Immature natural killer cell (primary cell): ENCODE results near the gene PSME2. TPM values are rescaled to one million over a fixed set of nuclear protein-coding genes. Genes with fewer than 3 reads are reported as not detected.

Source experiments
- DNase-seq, 3 donors: peaks; one replicate each; pipeline ENCODE4 v3.0.0; 2022; ENCODE audit warnings: mixed read lengths in 1 of 3
- H3K27ac Mint-ChIP-seq, 6 donors: one replicate each; pipeline ENCODE4 v1.8.0; 2020; ENCODE audit warnings: mixed read lengths in 6 of 6, mild to moderate bottlenecking in 5 of 6, inconsistent platforms in 4 of 6, moderate library complexity in 3 of 6
- H3K27me3 Mint-ChIP-seq, 3 donors: one replicate each; pipeline ENCODE4 v1.8.0; 2020 to 2021; ENCODE audit warnings: low read depth in 3 of 3, mild to moderate bottlenecking in 3 of 3, mixed read lengths in 3 of 3, moderate library complexity in 3 of 3, inconsistent platforms in 1 of 3
- H3K36me3 Mint-ChIP-seq, 3 donors: one replicate each; pipeline ENCODE4 v1.8.0; 2020; ENCODE audit warnings: mixed read lengths in 3 of 3, inconsistent platforms in 2 of 3, mild to moderate bottlenecking in 2 of 3
- H3K4me1 Mint-ChIP-seq, 2 donors: one replicate each; pipeline ENCODE4 v1.8.0; 2020; ENCODE audit warnings: inconsistent platforms in 2 of 2, mild to moderate bottlenecking in 2 of 2, mixed read lengths in 2 of 2, moderate library complexity in 1 of 2
- H3K4me3 Mint-ChIP-seq, 5 donors: one replicate each; pipeline ENCODE4 v1.8.0; 2020; ENCODE audit warnings: mild to moderate bottlenecking in 5 of 5, mixed read lengths in 5 of 5, inconsistent platforms in 3 of 5, moderate library complexity in 3 of 5
- H3K9me3 Mint-ChIP-seq, 6 donors: one replicate each; pipeline ENCODE4 v1.8.0; 2020; ENCODE audit warnings: mild to moderate bottlenecking in 6 of 6, mixed read lengths in 6 of 6, inconsistent platforms in 4 of 6, moderate library complexity in 3 of 6
- polyA plus RNA-seq, 3 donors: library from polyadenylated mRNA; unstranded; fragments of 300-500 nt; fragmentation: Illumina TruSeq; gene quantifications; one replicate each; pipeline ENCODE4 v1.2.3, GENCODE V29; 2021

PSME2 gene
- polyA plus RNA-seq, 3 donors from 2014 or later: 650 to 1,160 (median 776) TPM

DNA sequence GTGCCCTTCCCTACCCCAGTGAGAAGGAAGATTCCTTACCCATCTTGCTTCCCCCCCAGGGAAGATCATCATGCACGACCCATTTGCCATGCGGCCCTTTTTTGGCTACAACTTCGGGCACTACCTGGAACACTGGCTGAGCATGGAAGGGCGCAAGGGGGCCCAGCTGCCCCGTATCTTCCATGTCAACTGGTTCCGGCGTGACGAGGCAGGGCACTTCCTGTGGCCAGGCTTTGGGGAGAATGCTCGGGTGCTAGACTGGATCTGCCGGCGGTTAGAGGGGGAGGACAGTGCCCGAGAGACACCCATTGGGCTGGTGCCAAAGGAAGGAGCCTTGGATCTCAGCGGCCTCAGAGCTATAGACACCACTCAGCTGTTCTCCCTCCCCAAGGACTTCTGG is 43.0 kb downstream of the PSME2 start:
- no peaks in the 10 kb centered on the region for H3K9me3 Mint-ChIP-seq
- no peak overlapping the region for H3K27ac Mint-ChIP-seq
- peaks cover 2 to 3% of the 10 kb centered on the region in 2 donors for H3K4me1 Mint-ChIP-seq
- H3K36me3 Mint-ChIP-seq: peaks cover 7 to 35% (median 19%) of the 10 kb centered on the region in 3 donors
- DNase-seq: no peak
- H3K4me3 Mint-ChIP-seq: no peak overlapping the region
- peaks cover 0 to 2% (median 0%) of the 10 kb centered on the region in 3 donors for H3K27me3 Mint-ChIP-seq

- Mint-ChIP-seq H3K4me3 (no peak overlapping the region), H3K27ac (no peak overlapping the region), H3K27me3 (peaks cover 0 to 2% (median 0%) of the 10 kb centered on the region in 3 donors), H3K36me3 (peaks cover 7 to 35% (median 19%) of the 10 kb centered on the region in 3 donors), H3K9me3 (no peaks in the 10 kb centered on the region), H3K4me1 (no peaks in the 10 kb centered on the region)
- DNase-seq: no peak
These were observed 43.9 kb downstream of the PSME2 start for GRCh38 chr14:24102357-24103048.

- DNase-seq: no peak
- Mint-ChIP-seq H3K9me3 (no peaks in the 10 kb centered on the region), H3K36me3 (peaks cover 7 to 35% (median 19%) of the 10 kb centered on the region in 3 donors), H3K4me3 (no peak overlapping the region), H3K4me1 (peaks cover 0 to 3% of the 10 kb centered on the region in 2 donors), H3K27ac (no peak overlapping the region), H3K27me3 (peaks cover 0 to 2% (median 0%) of the 10 kb centered on the region in 3 donors)
These were observed 45.4 kb downstream of the PSME2 start for GRCh38 chr14:24100982-24101494.

- Mint-ChIP-seq H3K27ac (no peak overlapping the region), H3K4me1 (peaks cover 6 to 8% of the 10 kb centered on the region in 2 donors), H3K4me3 (no peak overlapping the region), H3K27me3 (peaks cover 0 to 2% (median 0%) of the 10 kb centered on the region in 3 donors), H3K9me3 (no peaks in the 10 kb centered on the region), H3K36me3 (peaks cover 7 to 35% (median 19%) of the 10 kb centered on the region in 3 donors)
- DNase-seq: no peak
These were observed 46.0 kb downstream of the PSME2 start for GRCh38 chr14:24100197-24100981.

GRCh38 chr14:24098927-24099813 is 47.2 kb downstream of the PSME2 start:
- Mint-ChIP-seq H3K27me3 (peaks cover 0 to 9% (median 1%) of the 10 kb centered on the region in 3 donors), H3K27ac (no peak overlapping the region), H3K4me1 (peaks cover 14 to 15% of the 10 kb centered on the region in 2 donors), H3K36me3 (peaks cover 3 to 26% (median 12%) of the 10 kb centered on the region in 3 donors), H3K9me3 (no peaks in the 10 kb centered on the region), H3K4me3 (no peak overlapping the region)
- no peak for DNase-seq

DNA sequence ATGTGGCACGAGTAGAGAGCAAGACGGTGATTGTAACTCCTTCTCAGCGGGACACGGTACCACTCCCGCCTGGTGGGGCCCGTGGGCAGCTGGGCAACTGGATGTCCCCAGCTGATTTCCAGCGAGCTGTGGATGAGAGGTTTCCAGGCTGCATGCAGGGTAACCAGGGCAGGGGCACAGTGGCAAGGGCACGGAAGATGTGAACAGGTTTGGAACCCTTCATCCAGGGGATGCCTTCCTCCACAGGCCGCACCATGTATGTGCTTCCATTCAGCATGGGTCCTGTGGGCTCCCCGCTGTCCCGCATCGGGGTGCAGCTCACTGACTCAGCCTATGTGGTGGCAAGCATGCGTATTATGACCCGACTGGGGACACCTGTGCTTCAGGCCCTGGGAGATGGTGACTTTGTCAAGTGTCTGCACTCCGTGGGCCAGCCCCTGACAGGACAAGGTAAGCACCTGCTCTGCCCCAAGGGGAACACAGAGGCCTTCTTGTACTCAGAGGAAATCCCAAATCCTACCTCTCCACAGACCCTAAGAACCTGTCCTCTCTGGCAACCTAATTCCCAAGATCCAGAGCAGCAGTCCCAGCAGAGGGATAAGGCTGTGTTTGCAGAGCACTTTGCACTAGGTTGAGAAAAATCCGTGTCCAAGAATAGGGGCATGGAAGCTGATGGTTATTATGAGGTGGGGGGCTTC is 48.0 kb downstream of the PSME2 start:
- Mint-ChIP-seq H3K4me1 (peaks cover 15 to 17% of the 10 kb centered on the region in 2 donors), H3K36me3 (peaks cover 0 to 26% (median 8%) of the 10 kb centered on the region in 3 donors), H3K27ac (no peak overlapping the region), H3K9me3 (no peaks in the 10 kb centered on the region), H3K4me3 (no peak overlapping the region), H3K27me3 (peaks cover 0 to 9% (median 1%) of the 10 kb centered on the region in 3 donors)
- DNase-seq: no peak

- DNase-seq: no peak
- peaks cover 0 to 15% (median 8%) of the 10 kb centered on the region in 3 donors for H3K36me3 Mint-ChIP-seq
- H3K27me3 Mint-ChIP-seq: peaks cover 1 to 9% (median 2%) of the 10 kb centered on the region in 3 donors
- H3K27ac Mint-ChIP-seq: peak overlapping the region; percentile 17 to 70 (median 55)
- H3K4me1 Mint-ChIP-seq: peaks cover 15 to 22% of the 10 kb centered on the region in 2 donors
- H3K9me3 Mint-ChIP-seq: no peaks in the 10 kb centered on the region
- peak overlapping the region; percentile 30 to 63 (median 48) for H3K4me3 Mint-ChIP-seq
These were observed 49.7 kb downstream of the PSME2 start for GRCh38 chr14:24096545-24097181.

DNA sequence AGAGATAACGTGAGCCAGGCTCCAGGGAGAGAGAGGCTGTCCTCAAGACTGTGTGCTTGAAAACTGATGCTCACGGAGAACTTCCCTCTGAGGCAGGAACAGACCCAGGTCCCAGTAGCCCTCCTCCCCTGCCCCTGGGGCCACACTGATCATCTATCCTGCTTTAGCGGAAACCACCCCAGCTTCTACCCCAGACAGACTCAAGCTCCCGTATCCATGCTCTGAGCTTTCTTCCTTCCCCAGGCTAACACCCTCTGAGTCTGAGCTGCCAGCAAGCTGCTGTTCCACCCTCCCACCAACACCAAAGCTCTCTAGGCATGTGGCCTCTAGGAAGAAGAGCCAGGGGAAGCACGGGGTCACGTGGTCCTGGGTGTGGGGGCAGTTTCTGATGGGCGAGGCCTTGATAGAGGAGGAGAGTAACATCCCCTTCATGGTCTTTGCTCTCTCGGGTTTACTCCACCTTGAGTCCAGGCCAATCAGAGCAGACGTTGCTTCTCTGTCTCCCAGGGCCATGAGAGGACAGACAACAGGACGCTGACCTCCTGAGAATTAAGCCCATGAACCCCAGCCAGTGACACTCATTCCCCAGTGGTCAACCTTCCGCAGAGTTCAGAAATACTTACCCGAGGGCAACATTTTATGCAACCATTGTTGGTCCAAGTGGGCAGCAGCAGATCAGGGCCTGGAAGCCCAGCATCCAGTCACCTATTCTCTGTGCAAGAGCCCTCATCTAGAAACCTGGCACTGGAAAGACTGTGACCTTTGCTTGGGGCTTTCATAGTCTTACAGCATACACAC is 50.9 kb downstream of the PSME2 start:
- Mint-ChIP-seq H3K27me3 (peaks cover 1 to 8% (median 2%) of the 10 kb centered on the region in 3 donors), H3K4me3 (peak overlapping the region; percentile 95 to 98 (median 97)), H3K4me1 (peaks cover 15 to 24% of the 10 kb centered on the region in 2 donors), H3K36me3 (peaks cover 0 to 9% (median 4%) of the 10 kb centered on the region in 3 donors), H3K9me3 (no peaks in the 10 kb centered on the region), H3K27ac (peak overlapping the region; percentile 85 to 98 (median 94))
- DNase-seq: peak; percentile 16 to 23 (median 16)

DNA sequence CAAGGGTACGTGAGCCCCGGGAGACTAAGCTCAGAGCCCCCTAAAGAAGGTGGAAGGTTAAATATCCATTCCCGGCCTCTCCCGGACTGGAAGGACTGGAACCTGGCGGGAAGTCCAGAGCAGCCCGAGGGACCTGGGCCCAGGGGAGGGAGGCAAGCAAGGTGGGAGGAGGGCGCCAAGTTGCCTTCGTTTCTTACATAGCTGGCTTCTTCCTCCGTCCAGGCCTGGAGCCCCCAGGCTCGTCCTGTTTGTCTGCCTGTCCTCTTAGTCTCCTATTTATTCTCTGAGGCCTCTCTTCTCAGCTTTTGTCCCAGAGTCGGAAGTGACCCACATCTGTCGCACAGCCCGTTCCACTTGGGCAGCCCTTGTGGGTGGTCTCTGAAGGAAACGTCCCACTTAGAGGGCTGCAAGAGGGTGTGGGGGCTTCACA is 51.6 kb downstream of the PSME2 start:
- peaks cover 15 to 24% of the 10 kb centered on the region in 2 donors for H3K4me1 Mint-ChIP-seq
- peaks cover 0 to 6% (median 0%) of the 10 kb centered on the region in 3 donors for H3K36me3 Mint-ChIP-seq

GRCh38 chr14:24093901-24094840 is 52.2 kb downstream of the PSME2 start, which contains the start of gene PCK2:
TSS of gene PCK2 (plus strand) at chr14:24094311. CDS start at chr14:24094406, 95 bp downstream.
- Mint-ChIP-seq H3K4me3 (peak within 1 kb of the TSS; percentile 95 to 98 (median 97)), H3K36me3 (no peaks in the 10 kb centered on the region), H3K9me3 (no peaks in the 10 kb centered on the region), H3K27me3 (peaks cover 2 to 7% (median 3%) of the 10 kb centered on the region in 3 donors), H3K27ac (peak within 1 kb of the TSS; percentile 85 to 98 (median 94)), H3K4me1 (peaks cover 15 to 24% of the 10 kb centered on the region in 2 donors)
- peak; percentile 61 to 67 (median 67) for DNase-seq

More for the DNA sequence above, 51.6 kb downstream of the PSME2 start:
- H3K27me3 Mint-ChIP-seq: peaks cover 1 to 7% (median 2%) of the 10 kb centered on the region in 3 donors
- H3K4me3 Mint-ChIP-seq: peak overlapping the region; percentile 95 to 98 (median 97)
- no peak for DNase-seq
- H3K9me3 Mint-ChIP-seq: no peaks in the 10 kb centered on the region
- H3K27ac Mint-ChIP-seq: peak overlapping the region; percentile 85 to 98 (median 94)
